ENCODE results near the gene KRTAP12-3.

GRCh38 chr21:44626262-44626661, 31.5 kb upstream of the KRTAP12-3 start:
- TF ChIP-seq CTCF (IDR thresholded peaks at IDR 0.05) (no peak), POLR2A (IDR thresholded peaks at IDR 0.05) (no peak)
